Karpas-422 (cell line): ENCODE data around the gene OR4D1. TPM values are rescaled to one million over a fixed set of nuclear protein-coding genes. Genes with fewer than 3 reads are reported as not detected.

Experiments
- DNase-seq: peaks from one replicate; pipeline ENCODE4 v3.0.0-alpha.2; 2015
- H2AFZ ChIP-seq: fragments of 200-600 bp; sonication (generic); 2 replicates; pipeline ENCODE4 v1.6.1; 2014; ENCODE audit warnings: antibody characterized with exemption, low read length, mixed read lengths
- H3K27ac ChIP-seq: fragments of 200-600 bp; sonication (generic); 2 replicates; pipeline ENCODE4 v1.5.1; 2014; ENCODE audit warnings: mild to moderate bottlenecking, low read length, moderate library complexity
- H3K27me3 ChIP-seq: fragments of 200-600 bp; sonication (generic); 2 replicates; pipeline ENCODE4 v1.6.1; 2014; ENCODE audit warnings: low read length, mixed read lengths
- H3K36me3 ChIP-seq: fragments of 200-600 bp; sonication (generic); 2 replicates; pipeline ENCODE4 v1.6.1; 2014; ENCODE audit warnings: low read length, mixed read lengths; ENCODE audit not compliant: insufficient read depth
- H3K4me1 ChIP-seq: fragments of 200-600 bp; sonication (generic); 2 replicates; pipeline ENCODE4 v1.6.1; 2014; ENCODE audit warnings: mild to moderate bottlenecking, low read length, mixed read lengths
- H3K4me2 ChIP-seq: fragments of 200-600 bp; sonication (generic); 2 replicates; pipeline ENCODE4 v1.6.1; 2014; ENCODE audit warnings: low read length, low read depth, mild to moderate bottlenecking; ENCODE audit not compliant: poor library complexity, severe bottlenecking
- H3K4me3 ChIP-seq: fragments of 200-600 bp; sonication (generic); 2 replicates; pipeline ENCODE4 v1.5.1; 2014; ENCODE audit warnings: mild to moderate bottlenecking, antibody characterized with exemption, low read length, mixed read lengths
- H3K79me2 ChIP-seq: fragments of 200-600 bp; sonication (generic); 2 replicates; pipeline ENCODE4 v1.6.1; 2014; ENCODE audit warnings: mild to moderate bottlenecking, low read length, mixed read lengths
- H3K9ac ChIP-seq: fragments of 200-600 bp; sonication (generic); 2 replicates; pipeline ENCODE4 v1.6.0; 2014; ENCODE audit warnings: low read length
- H3K9me2 ChIP-seq: fragments of 200-600 bp; sonication (generic), shearing (Covaris generic); replicated peaks from 2 replicates; pipeline ENCODE4 v1.6.0; 2014; ENCODE audit warnings: mild to moderate bottlenecking, low read length, moderate library complexity; ENCODE audit not compliant: insufficient read depth
- H3K9me3 ChIP-seq: fragments of 300-700, 200-600 bp; sonication (generic); 2 replicates; pipeline ENCODE4 v1.6.1; 2014; ENCODE audit warnings: low read length, mixed read lengths
- H4K20me1 ChIP-seq: fragments of 200-600 bp; sonication (generic); 2 replicates; pipeline ENCODE4 v1.6.1; 2014; ENCODE audit warnings: mild to moderate bottlenecking, antibody characterized with exemption, low read length, low read depth; ENCODE audit not compliant: insufficient read depth
- total RNA-seq: library from RNA; depleted of rRNA; stranded (reverse); fragments of >200 nt; shearing (Covaris generic); gene quantifications from 2 replicates; pipeline ENCODE4 v1.2.3, GENCODE V29; 2014; ENCODE audit warnings: low replicate concordance; rRNA removed

OR4D1 gene
- total RNA-seq, 1 experiment from 2014 or later: not detected

- Histone ChIP-seq H4K20me1 (no peaks in the 10 kb centered on the region), H3K27ac (no peak overlapping the region), H3K4me2 (no peak overlapping the region), H3K4me1 (peaks cover 4% of the 10 kb centered on the region; the same call in 1 of the 2 replicates), H2AFZ (no peak overlapping the region), H3K27me3 (no peaks in the 10 kb centered on the region), H3K9ac (no peak overlapping the region), H3K9me3 (no peaks in the 10 kb centered on the region), H3K9me2 (no peaks in the 10 kb centered on the region), H3K79me2 (no peaks in the 10 kb centered on the region), H3K36me3 (no peaks in the 10 kb centered on the region), H3K4me3 (no peak overlapping the region)
- no peak for DNase-seq
These were observed 54.7 kb downstream of the OR4D1 start for GRCh38 chr17:58202859-58203258.

DNA sequence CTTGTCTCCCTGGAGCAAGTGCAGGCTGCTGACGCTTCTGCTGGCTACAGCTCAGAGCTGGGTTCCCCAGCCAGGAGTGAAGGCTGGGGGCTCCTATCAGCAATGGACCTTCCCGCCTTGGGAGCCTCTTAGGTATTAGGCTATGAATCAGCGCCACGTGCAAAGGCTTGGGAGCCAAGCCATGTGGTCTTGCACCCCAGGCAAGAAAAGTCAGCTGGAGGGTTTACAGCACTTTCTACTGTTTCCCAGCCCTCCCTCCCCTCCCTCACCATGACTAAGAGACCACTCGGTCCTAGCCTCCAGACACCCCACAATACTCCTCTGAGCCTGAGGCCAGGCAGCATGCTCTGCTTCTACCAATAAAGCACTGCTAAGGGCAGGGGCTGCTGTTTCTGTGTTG is 56.6 kb downstream of the OR4D1 start:
- Histone ChIP-seq H3K9me3 (no peaks in the 10 kb centered on the region), H3K9ac (no peak overlapping the region), H3K4me2 (no peak overlapping the region), H3K79me2 (no peaks in the 10 kb centered on the region), H2AFZ (no peak overlapping the region), H4K20me1 (no peaks in the 10 kb centered on the region), H3K9me2 (no peaks in the 10 kb centered on the region), H3K4me3 (no peak overlapping the region), H3K4me1 (peaks cover 4% of the 10 kb centered on the region; the same call in 1 of the 2 replicates), H3K27ac (no peak overlapping the region), H3K36me3 (no peaks in the 10 kb centered on the region), H3K27me3 (no peaks in the 10 kb centered on the region)
- DNase-seq: no peak

- Histone ChIP-seq H3K4me1 (no peaks in the 10 kb centered on the region), H3K27me3 (no peaks in the 10 kb centered on the region), H2AFZ (no peak overlapping the region), H3K9me3 (no peaks in the 10 kb centered on the region), H3K79me2 (no peaks in the 10 kb centered on the region), H3K4me2 (no peak overlapping the region), H4K20me1 (no peaks in the 10 kb centered on the region), H3K9me2 (no peaks in the 10 kb centered on the region), H3K27ac (no peak overlapping the region), H3K9ac (no peak overlapping the region), H3K4me3 (no peak overlapping the region), H3K36me3 (no peaks in the 10 kb centered on the region)
- DNase-seq: no peak
These were observed 57.8 kb downstream of the OR4D1 start for GRCh38 chr17:58205936-58206335.

GRCh38 chr17:58207451-58207850 is 59.3 kb downstream of the OR4D1 start:
- Histone ChIP-seq H3K9ac (no peak overlapping the region), H3K27ac (no peak overlapping the region), H3K27me3 (no peaks in the 10 kb centered on the region), H2AFZ (no peak overlapping the region), H4K20me1 (no peaks in the 10 kb centered on the region), H3K79me2 (no peaks in the 10 kb centered on the region), H3K4me1 (no peaks in the 10 kb centered on the region), H3K4me2 (no peak overlapping the region), H3K9me3 (no peaks in the 10 kb centered on the region), H3K4me3 (no peak overlapping the region), H3K9me2 (no peaks in the 10 kb centered on the region), H3K36me3 (no peaks in the 10 kb centered on the region)
- DNase-seq: no peak

- Histone ChIP-seq H3K27me3 (no peaks in the 10 kb centered on the region), H3K9ac (no peak overlapping the region), H3K27ac (no peak overlapping the region), H4K20me1 (no peaks in the 10 kb centered on the region), H3K9me3 (no peaks in the 10 kb centered on the region), H3K4me1 (no peaks in the 10 kb centered on the region), H3K9me2 (no peaks in the 10 kb centered on the region), H3K4me3 (no peak overlapping the region), H3K79me2 (no peaks in the 10 kb centered on the region), H3K36me3 (no peaks in the 10 kb centered on the region), H3K4me2 (no peak overlapping the region), H2AFZ (no peak overlapping the region)
- no peak for DNase-seq
These were observed 60.2 kb downstream of the OR4D1 start for GRCh38 chr17:58208344-58208743.

Other genes with a start within 250 kb of the OR4D1 start
- gene CUEDC1, start 193.0 kb upstream of the OR4D1 start, total RNA-seq: 0.71 and 2.6 TPM in 2 replicates
- gene VEZF1, start 160.1 kb upstream of the OR4D1 start, total RNA-seq: 32.6 and 53.4 TPM in 2 replicates
- gene SRSF1, start 141.1 kb upstream of the OR4D1 start, total RNA-seq: 347 and 387 TPM in 2 replicates
- 18.2 and 22.7 TPM in 2 replicates for gene DYNLL2, start 65.0 kb upstream of the OR4D1 start, total RNA-seq
- gene OR4D2, start 18.6 kb downstream of the OR4D1 start, total RNA-seq: not detected in 2 replicates
- not detected in 2 replicates for gene EPX, start 44.3 kb downstream of the OR4D1 start, total RNA-seq
- gene MKS1, start 70.9 kb downstream of the OR4D1 start, total RNA-seq: 17.5 and 20.8 TPM in 2 replicates
- gene LPO, start 90.2 kb downstream of the OR4D1 start, total RNA-seq: 0.36 TPM in 1 of 2 replicates, not detected in the other
- gene MPO, start 132.6 kb downstream of the OR4D1 start, total RNA-seq: not detected in 2 replicates
- gene TSPOAP1, start 180.4 kb downstream of the OR4D1 start, total RNA-seq: 7.8 and 14.0 TPM in 2 replicates
- gene SUPT4H1, start 203.8 kb downstream of the OR4D1 start, total RNA-seq: 50.2 and 64.7 TPM in 2 replicates